Sigmoid colon (tissue), 4 donors: ENCODE results near the gene BCO2.

Experiments used
- POLR2A ChIP-seq, 2 donors: fragments of 450-650 bp; IDR thresholded peaks; one replicate each; pipeline ENCODE4 v1.6.1; 2016; ENCODE audit warnings: antibody characterized with exemption in 2 of 2, mild to moderate bottlenecking in 2 of 2, moderate library complexity in 2 of 2
- POLR2AphosphoS5 ChIP-seq, 4 donors: sonication (generic); formaldehyde crosslinking; IDR thresholded peaks; one replicate each; pipeline ENCODE4 v1.6.1; 2017; ENCODE audit warnings: antibody characterized with exemption in 4 of 4
- TF ChIP-seq, protein P1 (sequence below), 4 experiments: fragments of 450-650 bp in 3 of 4; fragments of 200-600 bp in 1 of 4; IDR thresholded peaks; one replicate each; pipeline ENCODE4 v1.5.1; 2016 to 2019; ENCODE audit warnings: antibody characterized with exemption in 4 of 4, mild to moderate bottlenecking in 3 of 4, moderate library complexity in 2 of 4

- TF ChIP-seq, protein P1, sequence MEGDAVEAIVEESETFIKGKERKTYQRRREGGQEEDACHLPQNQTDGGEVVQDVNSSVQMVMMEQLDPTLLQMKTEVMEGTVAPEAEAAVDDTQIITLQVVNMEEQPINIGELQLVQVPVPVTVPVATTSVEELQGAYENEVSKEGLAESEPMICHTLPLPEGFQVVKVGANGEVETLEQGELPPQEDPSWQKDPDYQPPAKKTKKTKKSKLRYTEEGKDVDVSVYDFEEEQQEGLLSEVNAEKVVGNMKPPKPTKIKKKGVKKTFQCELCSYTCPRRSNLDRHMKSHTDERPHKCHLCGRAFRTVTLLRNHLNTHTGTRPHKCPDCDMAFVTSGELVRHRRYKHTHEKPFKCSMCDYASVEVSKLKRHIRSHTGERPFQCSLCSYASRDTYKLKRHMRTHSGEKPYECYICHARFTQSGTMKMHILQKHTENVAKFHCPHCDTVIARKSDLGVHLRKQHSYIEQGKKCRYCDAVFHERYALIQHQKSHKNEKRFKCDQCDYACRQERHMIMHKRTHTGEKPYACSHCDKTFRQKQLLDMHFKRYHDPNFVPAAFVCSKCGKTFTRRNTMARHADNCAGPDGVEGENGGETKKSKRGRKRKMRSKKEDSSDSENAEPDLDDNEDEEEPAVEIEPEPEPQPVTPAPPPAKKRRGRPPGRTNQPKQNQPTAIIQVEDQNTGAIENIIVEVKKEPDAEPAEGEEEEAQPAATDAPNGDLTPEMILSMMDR (IDR thresholded peaks at IDR 0.05), result no peak
- TF ChIP-seq POLR2A (IDR thresholded peaks at IDR 0.05) (no peak), POLR2AphosphoS5 (IDR thresholded peaks at IDR 0.05) (no peak)
These were observed 78.4 kb downstream of the BCO2 start for GRCh38 chr11:112253605-112254242.
